Mucosa of descending colon (tissue), 3 donors: ENCODE measurements around the gene LRRN4. TPM values are rescaled to one million over a fixed set of nuclear protein-coding genes. Genes with fewer than 3 reads are reported as not detected.

Experiments
- ATAC-seq: fragments of 200-7000 bp; cut with Tn5 transposase; one replicate; pipeline ENCODE4 v1.9.1; 2020; ENCODE audit warnings: mild to moderate bottlenecking, moderate library complexity
- DNase-seq, 3 donors: peaks; one replicate each; pipeline ENCODE4 v3.0.0-alpha.2; 2020
- H3K36me3 ChIP-seq: fragments of 200-600 bp; one replicate; pipeline ENCODE4 v1.8.0; 2021; ENCODE audit warnings: low read depth, mild to moderate bottlenecking
- H3K4me1 ChIP-seq: fragments of 200-600 bp; one replicate; pipeline ENCODE4 v1.8.0; 2021; ENCODE audit warnings: low read depth, mild to moderate bottlenecking
- H3K4me3 ChIP-seq: fragments of 200-600 bp; one replicate; pipeline ENCODE4 v1.8.0; 2021; ENCODE audit warnings: mild to moderate bottlenecking
- H3K9me3 ChIP-seq: fragments of 200-600 bp; one replicate; pipeline ENCODE4 v1.8.0; 2021; ENCODE audit warnings: mild to moderate bottlenecking
- intact Hi-C, 2 donors: fragments of 100-400 bp; cut with DNase I in 1 of 2; cut with micrococcal nuclease in 1 of 2; formaldehyde crosslinking; loops; one replicate each; pipeline versions ENCODE4 v1.11.0 to v1.11.1; 2022; cut with DNase I, micrococcal nuclease
- total RNA-seq, 3 donors: library from RNA; stranded (reverse); fragmentation: NEBNext Ultra II Directional in 2 of 3; extraction: Animal tissue kit (Norgen Biotek cat#: 25700) in 2 of 3; gene quantifications; one replicate each; pipeline versions ENCODE4 v1.2.1 to v1.2.4, GENCODE V29; 2021 to 2023
- TF ChIP-seq, protein P1 (sequence below): fragments of 200-600 bp; IDR thresholded peaks from one replicate; pipeline ENCODE4 v1.8.0; 2022; ENCODE audit warnings: antibody characterized with exemption, mild to moderate bottlenecking
- donor health status: DM: no; HTN: no; CAD: no; lungs with moderate emphysema.
- donor health status: DM: no; HTN: no; CAD: no.
- donor health status: DM: no; HTN: yes; CAD: no.

The LRRN4 gene
- total RNA-seq, 3 donors from 2014 or later: not detected

GRCh38 chr20:5991623-5992441, 62.0 kb downstream of the LRRN4 start:
- intact Hi-C loops: no loop called here
- Histone ChIP-seq H3K4me3 (no peak overlapping the region), H3K4me1 (no peaks in the 10 kb centered on the region), H3K36me3 (no peaks in the 10 kb centered on the region), H3K9me3 (no peaks in the 10 kb centered on the region)
- no peak for DNase-seq
- peak; percentile 92 for ATAC-seq
- TF ChIP-seq, protein P1, sequence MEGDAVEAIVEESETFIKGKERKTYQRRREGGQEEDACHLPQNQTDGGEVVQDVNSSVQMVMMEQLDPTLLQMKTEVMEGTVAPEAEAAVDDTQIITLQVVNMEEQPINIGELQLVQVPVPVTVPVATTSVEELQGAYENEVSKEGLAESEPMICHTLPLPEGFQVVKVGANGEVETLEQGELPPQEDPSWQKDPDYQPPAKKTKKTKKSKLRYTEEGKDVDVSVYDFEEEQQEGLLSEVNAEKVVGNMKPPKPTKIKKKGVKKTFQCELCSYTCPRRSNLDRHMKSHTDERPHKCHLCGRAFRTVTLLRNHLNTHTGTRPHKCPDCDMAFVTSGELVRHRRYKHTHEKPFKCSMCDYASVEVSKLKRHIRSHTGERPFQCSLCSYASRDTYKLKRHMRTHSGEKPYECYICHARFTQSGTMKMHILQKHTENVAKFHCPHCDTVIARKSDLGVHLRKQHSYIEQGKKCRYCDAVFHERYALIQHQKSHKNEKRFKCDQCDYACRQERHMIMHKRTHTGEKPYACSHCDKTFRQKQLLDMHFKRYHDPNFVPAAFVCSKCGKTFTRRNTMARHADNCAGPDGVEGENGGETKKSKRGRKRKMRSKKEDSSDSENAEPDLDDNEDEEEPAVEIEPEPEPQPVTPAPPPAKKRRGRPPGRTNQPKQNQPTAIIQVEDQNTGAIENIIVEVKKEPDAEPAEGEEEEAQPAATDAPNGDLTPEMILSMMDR: no peak

GRCh38 chr20:5990946-5991345, 62.9 kb downstream of the LRRN4 start:
- intact Hi-C loops: no loop called here
- ATAC-seq: no peak
- no peaks in the 10 kb centered on the region for H3K4me1 ChIP-seq
- no peaks in the 10 kb centered on the region for H3K9me3 ChIP-seq
- DNase-seq: no peak
- TF ChIP-seq, protein P1: no peak
- no peaks in the 10 kb centered on the region for H3K36me3 ChIP-seq
- no peak overlapping the region for H3K4me3 ChIP-seq

Other genes with a start within 250 kb of the LRRN4 start
- 1 to 10 TPM; 3.0 to 5.6 (median 3.7) TPM for gene CHGB, start 142.6 kb downstream of the LRRN4 start, total RNA-seq
- gene TRMT6, start 103.5 kb downstream of the LRRN4 start, total RNA-seq: 10 to 100 TPM in 1 of 3 donors, 1 to 10 TPM in 2; 8.3 to 10.5 (median 9.2) TPM
- gene MCM8, start 103.4 kb downstream of the LRRN4 start, total RNA-seq: 1 to 10 TPM; 4.9 to 9.8 (median 7.8) TPM
- gene CRLS1, start 47.9 kb downstream of the LRRN4 start, total RNA-seq: 10 to 100 TPM; 36.7 to 56.2 (median 41.8) TPM
- 100 to 1,000 TPM in 1 of 3 donors, 10 to 100 TPM in 2; 17.4 to 102 (median 54.1) TPM for gene FERMT1, start 69.0 kb upstream of the LRRN4 start, total RNA-seq